Posterior vena cava (tissue), 2 donors: ENCODE data around the gene PTPRN2. TPM values are rescaled to one million over a fixed set of nuclear protein-coding genes. Genes with fewer than 3 reads are reported as not detected.
"Not testable (repeated sequence)": the region's sequence is repeated elsewhere in the genome, so short reads cannot be mapped to it uniquely, and the experiment has no call there.

ENCODE experiments used
- DNase-seq: peaks from one replicate; pipeline ENCODE4 v3.0.0-alpha.2; 2020; ENCODE audit warnings: low spot score
- intact Hi-C, 2 donors: fragments of 100-400 bp; cut with DNase I; formaldehyde crosslinking; loops; one replicate each; pipeline versions ENCODE4 v1.14.1 to v1.14.2; 2022 to 2023
- total RNA-seq, 2 donors: library from RNA; stranded (reverse); fragmentation: NEBNext Ultra II Directional; extraction: Animal tissue kit (Norgen Biotek cat#: 25700); gene quantifications; one replicate each; pipeline ENCODE4 v1.2.1, GENCODE V29; 2021
- donor health status: DM: yes; HTN: yes; CAD: no.
- donor health status: DM: yes; HTN: yes; CAD: no.

Gene PTPRN2
- total RNA-seq, 2 donors from 2014 or later: 1.6 to 2.8 TPM

DNA sequence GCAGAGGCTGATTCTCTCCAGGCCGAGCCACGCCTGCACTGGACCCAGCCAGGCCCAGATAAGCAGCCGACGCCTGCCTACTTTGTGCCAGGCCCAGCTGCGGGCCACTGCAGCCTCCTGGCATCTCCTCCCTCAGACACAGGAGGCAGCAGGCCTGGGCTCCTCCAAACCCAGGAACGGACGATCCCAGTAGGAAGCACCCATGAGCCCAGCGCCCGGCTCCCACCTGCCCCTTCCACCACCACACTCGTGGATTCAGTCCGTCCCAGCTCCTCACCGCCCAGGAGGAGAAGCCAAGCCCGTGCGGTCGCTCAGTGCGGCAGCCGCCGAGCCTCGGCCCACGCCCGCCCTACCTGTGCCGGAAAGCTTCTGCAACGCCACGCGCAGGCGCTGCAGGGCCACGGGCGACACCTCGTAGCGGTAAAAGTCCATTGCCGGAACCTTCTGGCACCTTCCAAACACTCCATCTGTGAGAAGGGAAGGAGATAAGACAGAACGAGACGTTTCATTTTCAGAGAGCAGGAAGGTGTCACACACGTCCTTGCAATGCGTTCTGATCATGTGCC lies 271.1 kb downstream of the PTPRN2 start:
- intact Hi-C loops: no loop called here
- no peak for DNase-seq

DNA sequence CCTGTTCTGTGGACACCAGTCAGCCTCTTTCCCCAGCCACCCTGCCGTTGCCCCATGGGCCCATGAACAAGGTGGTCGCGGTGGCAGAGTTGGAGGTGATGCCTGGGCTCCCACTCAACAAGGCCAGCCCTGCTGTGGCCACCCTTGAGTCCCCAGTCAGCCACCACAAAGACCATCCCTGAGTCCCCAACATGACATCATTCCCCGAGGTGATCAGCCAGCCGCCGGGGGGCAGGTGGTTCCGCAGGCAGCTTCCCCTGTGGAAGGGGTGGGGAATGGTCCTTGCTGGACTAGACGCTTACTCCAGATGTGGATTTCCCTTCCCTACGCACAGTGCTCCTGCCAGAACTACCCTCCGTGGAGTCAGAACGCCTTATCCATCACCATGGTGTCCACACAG lies 271.7 kb downstream of the PTPRN2 start:
- DNase-seq: no peak
- intact Hi-C loops: no loop called here

DNA sequence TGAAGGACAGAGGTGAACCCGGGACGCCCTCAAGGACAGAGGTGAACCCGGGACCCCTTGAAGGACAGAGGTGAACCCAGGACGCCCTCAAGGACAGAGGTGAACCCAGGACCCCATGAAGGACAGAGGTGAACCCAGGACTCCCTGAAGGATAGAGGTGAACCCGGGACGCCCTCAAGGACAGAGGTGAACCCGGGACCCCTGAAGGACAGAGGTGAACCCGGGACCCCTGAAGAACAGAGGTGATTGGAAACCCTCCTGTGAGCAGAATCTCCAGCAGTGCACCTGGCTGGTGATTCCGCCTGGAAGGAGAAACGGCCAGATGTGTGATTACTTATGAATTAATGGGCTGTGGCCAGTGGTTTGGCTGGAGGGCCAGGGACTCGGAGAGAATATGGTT lies 272.3 kb downstream of the PTPRN2 start:
- intact Hi-C loops: no loop called here
- DNase-seq: no peak

GRCh38 chr7:158314394-158314793 lies 273.2 kb downstream of the PTPRN2 start:
- intact Hi-C loops: no loop called here
- DNase-seq: no peak

- intact Hi-C loops: no loop called here
These were observed 273.7 kb downstream of the PTPRN2 start for GRCh38 chr7:158313931-158314330.

GRCh38 chr7:158312789-158313188 lies 274.8 kb downstream of the PTPRN2 start:
- intact Hi-C loops: no loop called here
- DNase-seq: no peak

More at GRCh38 chr7:158313931-158314330, 273.7 kb downstream of the PTPRN2 start:
- DNase-seq: no peak

- DNase-seq: no peak
- intact Hi-C loops: no loop called here
These were observed 275.8 kb downstream of the PTPRN2 start for GRCh38 chr7:158311791-158312190.

GRCh38 chr7:158310924-158311666 lies 276.5 kb downstream of the PTPRN2 start:
- DNase-seq: no peak
- intact Hi-C loops: no loop called here

DNA sequence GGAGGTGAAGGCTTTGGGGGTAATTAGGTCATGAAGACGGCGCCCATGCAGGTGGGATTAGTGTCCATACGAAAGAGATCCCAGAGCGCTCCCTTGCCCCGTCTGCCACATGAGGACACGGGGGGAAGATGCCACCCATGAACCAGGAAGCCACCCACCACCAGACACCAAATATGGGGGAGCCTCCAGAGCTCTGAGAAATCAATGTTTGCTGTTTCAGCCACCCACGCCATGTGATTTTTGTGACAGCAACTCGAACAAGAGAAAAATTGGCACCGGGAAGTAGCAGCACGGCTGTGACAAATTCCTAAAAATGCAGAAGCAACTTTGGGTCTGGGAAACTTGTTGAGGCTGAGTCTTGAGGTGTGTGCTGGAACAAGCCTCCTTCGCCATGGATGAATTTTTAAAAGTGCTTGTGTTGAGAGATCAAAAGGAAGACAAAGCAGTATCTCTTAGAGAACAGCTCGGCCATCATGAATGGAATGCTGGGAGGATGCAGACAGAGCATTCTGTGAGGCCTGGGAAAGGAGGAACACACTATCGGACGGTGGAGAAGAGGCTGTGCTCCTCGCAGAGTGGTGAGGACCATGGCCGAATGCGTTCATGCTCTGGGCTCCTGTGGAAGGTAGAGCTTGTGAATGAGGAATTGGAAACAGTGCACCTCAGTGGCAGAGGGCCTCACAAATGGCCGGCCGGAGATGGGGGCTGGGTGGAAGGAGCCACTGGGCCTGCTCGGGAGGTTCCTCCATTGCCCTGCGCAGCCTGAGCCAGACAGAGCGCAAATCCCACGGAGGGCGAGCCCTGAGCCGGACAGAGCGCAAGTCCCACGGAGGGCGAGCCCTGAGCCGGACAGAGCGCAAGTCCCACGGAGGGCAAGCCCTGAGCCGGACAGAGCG lies 277.5 kb downstream of the PTPRN2 start:
- DNase-seq: no peak
- intact Hi-C loops: no loop called here

- no peak for DNase-seq
- intact Hi-C loops: no loop called here
These were observed 279.6 kb downstream of the PTPRN2 start for GRCh38 chr7:158308001-158308400.

GRCh38 chr7:158304072-158304471 lies 283.6 kb downstream of the PTPRN2 start:
- intact Hi-C loops, DNase-seq: not testable (repeated sequence)

GRCh38 chr7:158303121-158303520 lies 284.5 kb downstream of the PTPRN2 start:
- intact Hi-C loops: no loop called here
- DNase-seq: no peak

- DNase-seq: no peak
- intact Hi-C loops: no loop called here
These were observed 285.2 kb downstream of the PTPRN2 start for GRCh38 chr7:158302274-158303070.

DNA sequence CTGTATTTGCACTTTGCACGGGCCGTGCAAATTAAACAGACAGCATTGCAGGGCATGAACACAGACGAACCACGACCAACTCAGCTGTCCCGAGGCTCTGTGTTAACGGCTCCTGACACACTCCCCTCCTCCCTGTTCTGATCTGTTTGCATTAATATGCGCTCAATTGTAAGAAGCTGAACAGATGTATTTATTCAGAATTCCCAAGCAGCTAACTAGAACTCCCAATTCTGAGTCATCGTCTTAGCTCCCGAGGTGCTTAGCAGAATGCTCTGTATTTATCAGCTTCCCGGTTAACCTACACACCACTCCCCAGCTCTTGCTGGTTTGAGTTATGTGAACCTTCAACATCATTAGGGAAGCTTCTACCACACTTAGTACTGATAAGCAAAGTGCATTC lies 286.4 kb downstream of the PTPRN2 start:
- intact Hi-C loops: no loop called here
- no peak for DNase-seq

DNA sequence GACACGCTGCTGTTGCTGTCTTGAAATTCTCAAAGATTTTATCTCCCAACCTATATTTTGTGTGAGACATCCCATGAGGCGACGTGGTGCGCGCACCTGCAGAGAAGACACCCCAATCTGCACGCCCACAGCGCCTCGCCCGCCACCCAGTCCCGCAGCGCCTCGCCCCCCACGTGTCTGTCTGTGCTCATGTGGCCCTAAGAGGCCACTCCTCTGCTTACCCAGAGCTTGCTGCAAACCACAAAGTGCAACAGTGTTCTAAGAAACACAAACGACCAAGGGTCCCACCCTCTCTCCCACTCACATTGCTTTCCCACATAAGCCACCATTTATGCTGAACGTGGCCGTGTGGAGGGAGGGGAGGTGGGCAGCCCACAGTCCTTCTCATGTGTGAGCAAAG lies 287.2 kb downstream of the PTPRN2 start:
- DNase-seq: no peak
- intact Hi-C loops: no loop called here

DNA sequence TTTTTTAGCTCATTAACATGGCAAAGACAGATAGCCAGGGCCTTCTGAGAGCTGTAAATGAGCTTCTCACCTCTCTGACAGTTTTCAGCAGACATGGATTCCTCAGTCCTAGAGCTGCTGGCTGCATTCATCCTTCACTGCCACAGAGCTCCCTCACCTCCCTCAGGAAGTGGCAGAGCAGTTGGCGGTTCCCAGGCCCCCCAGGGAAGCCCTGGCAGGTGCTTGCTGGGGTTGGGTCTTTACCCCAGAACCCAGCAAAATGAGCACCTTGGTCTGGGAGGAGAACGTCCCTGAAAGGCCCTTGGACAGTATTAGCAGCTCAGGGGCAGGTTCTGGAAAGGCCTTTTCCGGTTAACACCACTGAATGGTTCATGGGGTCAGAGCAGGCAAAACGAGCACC lies 288.0 kb downstream of the PTPRN2 start:
- DNase-seq: no peak
- intact Hi-C loops: no loop called here

- DNase-seq: no peak
- intact Hi-C loops: no loop called here
These were observed 290.9 kb downstream of the PTPRN2 start for GRCh38 chr7:158296798-158297104.

DNA sequence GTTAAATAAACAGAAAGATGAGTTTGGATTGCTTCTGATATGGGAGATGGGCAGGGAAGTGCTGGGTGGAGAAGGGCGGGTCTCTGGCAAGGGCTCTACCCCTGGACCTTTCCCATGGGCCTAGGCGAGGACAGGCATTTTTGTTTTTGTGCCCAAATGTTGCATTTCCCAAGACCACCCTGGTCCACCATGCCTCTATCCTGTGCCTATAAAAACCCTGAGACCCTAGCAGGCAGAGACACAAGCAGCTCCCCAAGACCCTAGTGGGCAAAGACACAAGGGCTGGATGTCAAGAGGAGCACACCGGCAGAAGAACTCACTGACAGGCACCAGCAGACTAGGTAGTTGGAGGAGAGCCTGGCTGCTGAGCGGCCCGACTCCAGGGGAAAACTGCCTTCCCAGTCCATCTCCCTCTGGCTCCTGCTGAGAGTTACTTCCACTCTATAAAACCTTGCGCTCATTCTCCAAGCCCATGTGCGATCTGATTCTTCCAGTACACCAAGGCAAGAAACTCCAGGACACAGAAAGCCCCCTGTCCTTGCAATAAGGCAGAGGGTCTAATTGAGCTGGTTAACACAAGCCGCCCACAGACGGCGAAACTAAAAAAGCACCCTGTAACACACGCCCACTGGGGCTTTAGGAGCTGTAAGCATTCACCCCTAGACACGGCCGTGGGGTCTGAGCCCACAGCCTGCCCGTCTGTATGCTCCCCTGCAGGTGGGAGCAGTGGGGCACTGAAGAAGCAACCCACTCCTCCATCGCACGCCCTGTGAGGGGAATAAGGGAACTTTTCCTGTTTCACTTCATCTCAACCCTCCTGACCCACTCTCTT lies 291.4 kb downstream of the PTPRN2 start:
- intact Hi-C loops: no loop called here
- no peak for DNase-seq
